GM23248 (cell line): ENCODE results near the gene CD86. TPM values are rescaled to one million over a fixed set of nuclear protein-coding genes. Genes with fewer than 3 reads are reported as not detected.

Experiments
- DNase-seq: peaks from one replicate; pipeline ENCODE4 v3.0.0-alpha.2; 2015
- H2AFZ ChIP-seq: fragments of 200-600 bp; sonication (generic); 2 replicates; pipeline ENCODE4 v1.6.1; 2016; ENCODE audit warnings: antibody characterized with exemption
- H3F3A ChIP-seq: fragments of 200-600 bp; sonication (generic); 2 replicates; pipeline ENCODE4 v1.6.1; 2016; ENCODE audit warnings: mild to moderate bottlenecking, antibody characterized with exemption, mixed run types; ENCODE audit not compliant: insufficient read depth
- H3K27ac ChIP-seq: fragments of 200-600 bp; sonication (generic); 2 replicates; pipeline ENCODE4 v1.5.1; 2016; ENCODE audit warnings: mild to moderate bottlenecking
- H3K27me3 ChIP-seq: fragments of 200-600 bp; sonication (generic); replicated peaks from 2 replicates; pipeline ENCODE4 v1.6.1; 2016; ENCODE audit warnings: mild to moderate bottlenecking; ENCODE audit not compliant: insufficient read depth
- H3K36me3 ChIP-seq: fragments of 200-600 bp; sonication (generic); 2 replicates; pipeline ENCODE4 v1.6.1; 2016; ENCODE audit warnings: low read depth, mild to moderate bottlenecking
- H3K4me1 ChIP-seq: fragments of 200-600 bp; sonication (generic); 2 replicates; pipeline ENCODE4 v1.6.1; 2016; ENCODE audit warnings: mild to moderate bottlenecking; ENCODE audit not compliant: insufficient read depth
- H3K4me2 ChIP-seq: fragments of 200-600 bp; sonication (generic); one replicate; pipeline ENCODE4 v1.6.1; 2016; ENCODE audit warnings: mild to moderate bottlenecking; ENCODE audit not compliant: unreplicated experiment
- H3K4me3 ChIP-seq: fragments of 200-600 bp; sonication (generic); 2 replicates; pipeline ENCODE4 v1.5.1; 2016; ENCODE audit warnings: mild to moderate bottlenecking
- H3K79me2 ChIP-seq: fragments of 200-600 bp; sonication (generic); 2 replicates; pipeline ENCODE4 v1.6.1; 2016; ENCODE audit warnings: mild to moderate bottlenecking; ENCODE audit not compliant: insufficient read depth
- H3K9ac ChIP-seq: fragments of 200-600 bp; sonication (generic); 2 replicates; pipeline ENCODE4 v1.6.1; 2016; ENCODE audit warnings: mild to moderate bottlenecking
- H3K9me2 ChIP-seq: fragments of 200-600 bp; sonication (generic); 2 replicates; pipeline ENCODE4 v1.6.1; 2016; ENCODE audit warnings: mixed run types, mild to moderate bottlenecking, moderate library complexity; ENCODE audit not compliant: insufficient read depth
- H3K9me3 ChIP-seq: fragments of 200-600 bp; sonication (generic); one replicate; pipeline ENCODE4 v1.6.1; 2017; ENCODE audit warnings: low read depth
- H4K20me1 ChIP-seq: fragments of 200-600 bp; sonication (generic); 2 replicates; pipeline ENCODE4 v1.6.0; 2016; ENCODE audit not compliant: insufficient read depth
- EZH2 ChIP-seq: fragments of 200-600 bp; sonication (generic); IDR thresholded peaks from 2 replicates; pipeline ENCODE4 v1.6.1; 2018; ENCODE audit warnings: antibody characterized with exemption, mild to moderate bottlenecking; ENCODE audit not compliant: insufficient read depth, poor library complexity, severe bottlenecking
- EZH2phosphoT487 ChIP-seq: fragments of 200-600 bp; sonication (generic); IDR thresholded peaks from 2 replicates; pipeline ENCODE4 v1.6.1; 2018; ENCODE audit warnings: antibody characterized with exemption, moderate library complexity, mild to moderate bottlenecking, low read depth; ENCODE audit not compliant: insufficient read depth
- WGBS, 2 experiments: methylation state at CpG; one replicate each; pipeline ENCODE4 v1.1.6; 2015 to 2017; ENCODE audit warnings: low lambda C conversion rate in 2 of 2, low coverage in 1 of 2; ENCODE audit errors: missing lambda C conversion rate in 2 of 2; 5-methylcytosine and 5-hydroxymethylcytosine counted together
- in situ Hi-C: fragments of 300-500 bp; cut with MboI; formaldehyde crosslinking; loops from 2 replicates; pipeline ENCODE4 v1.15.0; 2020
- polyA plus RNA-seq: library from polyadenylated mRNA; unstranded; fragments of >200 nt; fragmentation: Nextera tagmentation; extraction: Ambion mirVana; gene quantifications from 2 replicates; pipeline ENCODE4 v1.2.1, GENCODE V29; 2016
- total RNA-seq: library from RNA; depleted of rRNA; stranded (reverse); fragments of >200 nt; shearing (Covaris generic); gene quantifications from 2 replicates; pipeline ENCODE4 v1.2.3, GENCODE V29; 2014

The CD86 gene
- total and polyA plus RNA-seq, 2 experiments from 2014 or later = not detected

- no peaks in the 10 kb centered on the region for H3K9me2 ChIP-seq
- H2AFZ ChIP-seq = no peak overlapping the region
- H3K79me2 ChIP-seq = no peaks in the 10 kb centered on the region
- H3K9ac ChIP-seq = no peak overlapping the region
- H3F3A ChIP-seq = no peaks in the 10 kb centered on the region
- WGBS, 2 experiments = 43 to 45% methylated on average over 8 of the region's 8 CpGs
- H3K27ac ChIP-seq = no peak overlapping the region
- no peaks in the 10 kb centered on the region for H3K36me3 ChIP-seq
- H3K27me3 ChIP-seq = no peaks in the 10 kb centered on the region
- H3K4me1 ChIP-seq = no peaks in the 10 kb centered on the region
- DNase-seq = no peak
- in situ Hi-C loops = no loop called here
- H3K9me3 ChIP-seq = no peaks in the 10 kb centered on the region
- no peak for TF ChIP-seq EZH2
- TF ChIP-seq EZH2phosphoT487 = no peak
- no peak overlapping the region for H3K4me3 ChIP-seq
- H4K20me1 ChIP-seq = no peaks in the 10 kb centered on the region
- no peak overlapping the region for H3K4me2 ChIP-seq
Observed at GRCh38 chr3:122079524-122080206, 24.5 kb downstream of the CD86 start.

DNA sequence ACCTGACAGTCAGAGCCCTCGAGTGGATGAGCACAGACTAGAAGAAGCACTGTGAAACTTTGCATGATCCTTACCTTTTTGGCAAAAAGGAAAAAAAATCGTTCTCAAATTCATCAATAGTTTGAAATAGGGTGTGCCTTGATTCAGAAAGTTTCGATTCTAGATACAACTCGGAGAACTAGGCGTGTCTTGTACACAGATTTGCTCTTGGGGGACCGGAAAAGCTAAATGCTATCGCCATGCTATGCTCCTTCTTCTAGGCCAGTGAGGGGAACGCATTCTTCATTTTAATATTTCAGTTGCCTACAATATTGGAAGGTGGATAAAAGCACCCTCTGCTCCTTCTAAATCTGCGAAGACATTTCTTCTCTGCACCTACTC is 25.0 kb downstream of the CD86 start:
- Histone ChIP-seq H3K27ac (no peak overlapping the region), H3K9me2 (no peaks in the 10 kb centered on the region), H3K9ac (no peak overlapping the region), H2AFZ (no peak overlapping the region), H3K9me3 (no peaks in the 10 kb centered on the region), H3K4me3 (no peak overlapping the region), H3K27me3 (no peaks in the 10 kb centered on the region), H3K79me2 (no peaks in the 10 kb centered on the region), H3K4me2 (no peak overlapping the region), H3K4me1 (no peaks in the 10 kb centered on the region), H3F3A (no peaks in the 10 kb centered on the region), H4K20me1 (no peaks in the 10 kb centered on the region), H3K36me3 (no peaks in the 10 kb centered on the region)
- no peak for TF ChIP-seq EZH2
- no peak for TF ChIP-seq EZH2phosphoT487
- in situ Hi-C loops = no loop called here
- 40 to 41% methylated on average over 9 of the region's 9 CpGs for WGBS, 2 experiments
- DNase-seq = no peak

GRCh38 chr3:122081543-122082247 is 26.5 kb downstream of the CD86 start:
- Histone ChIP-seq H2AFZ (no peak overlapping the region), H4K20me1 (no peaks in the 10 kb centered on the region), H3K27ac (no peak overlapping the region), H3F3A (no peaks in the 10 kb centered on the region), H3K4me2 (no peak overlapping the region), H3K9me2 (no peaks in the 10 kb centered on the region), H3K79me2 (no peaks in the 10 kb centered on the region), H3K9me3 (no peaks in the 10 kb centered on the region), H3K4me1 (no peaks in the 10 kb centered on the region), H3K4me3 (no peak overlapping the region), H3K9ac (no peak overlapping the region), H3K36me3 (no peaks in the 10 kb centered on the region), H3K27me3 (no peaks in the 10 kb centered on the region)
- 27 to 30% methylated on average over 7 of the region's 7 CpGs for WGBS, 2 experiments
- TF ChIP-seq EZH2 (no peak), EZH2phosphoT487 (no peak)
- in situ Hi-C loops = no loop called here
- DNase-seq = no peak

- Histone ChIP-seq H3K9me3 (no peaks in the 10 kb centered on the region), H3K4me1 (no peaks in the 10 kb centered on the region), H3K27me3 (no peaks in the 10 kb centered on the region), H3K9ac (no peak overlapping the region), H3K36me3 (no peaks in the 10 kb centered on the region), H3K9me2 (no peaks in the 10 kb centered on the region), H3K27ac (no peak overlapping the region), H3K79me2 (no peaks in the 10 kb centered on the region), H4K20me1 (no peaks in the 10 kb centered on the region), H3K4me3 (no peak overlapping the region), H3F3A (no peaks in the 10 kb centered on the region), H2AFZ (no peak overlapping the region), H3K4me2 (no peak overlapping the region)
- TF ChIP-seq EZH2phosphoT487 = no peak
- TF ChIP-seq EZH2 = no peak
- DNase-seq = no peak
- 25 to 33% methylated on average over 3 of the region's 3 CpGs for WGBS, 2 experiments
- in situ Hi-C loops = no loop called here
Observed at GRCh38 chr3:122082357-122082756, 27.2 kb downstream of the CD86 start.
